OCI-LY1 (cell line): ENCODE data around the gene CCHCR1.

Experiments
- H2AFZ ChIP-seq: fragments of 200-600 bp; sonication (generic), shearing (Covaris generic); 2 replicates; pipeline ENCODE4 v1.6.0; 2014; ENCODE audit warnings: antibody characterized with exemption, mild to moderate bottlenecking, low read length
- H3F3A ChIP-seq: fragments of 200-600 bp; sonication (generic), shearing (Covaris generic); 2 replicates; pipeline ENCODE4 v1.6.0; 2014; ENCODE audit warnings: mild to moderate bottlenecking, antibody characterized with exemption, low read length, moderate library complexity; ENCODE audit not compliant: insufficient read depth
- H3K27ac ChIP-seq: fragments of 200-600 bp; sonication (generic); 2 replicates; pipeline ENCODE4 v1.5.1; 2014; ENCODE audit warnings: low read length, mixed run types, mild to moderate bottlenecking, low read depth; ENCODE audit not compliant: poor library complexity, severe bottlenecking
- H3K27me3 ChIP-seq: fragments of 200-600 bp; sonication (generic); 2 replicates; pipeline ENCODE4 v1.6.0; 2014; ENCODE audit warnings: antibody characterized with exemption, mild to moderate bottlenecking, low read length, moderate library complexity; ENCODE audit not compliant: insufficient read depth
- H3K36me3 ChIP-seq: fragments of 200-600 bp; sonication (generic); 2 replicates; pipeline ENCODE4 v1.6.1; 2014; ENCODE audit warnings: mild to moderate bottlenecking, antibody characterized with exemption, low read length, moderate library complexity, mixed read lengths; ENCODE audit not compliant: insufficient read depth
- H3K4me1 ChIP-seq: fragments of 200-600 bp; sonication (generic); 2 replicates; pipeline ENCODE4 v1.5.1; 2014; ENCODE audit warnings: mild to moderate bottlenecking, low read length, moderate library complexity; ENCODE audit not compliant: insufficient read depth, severe bottlenecking
- H3K4me2 ChIP-seq: fragments of 200-600 bp; sonication (generic), shearing (Covaris generic); 2 replicates; pipeline ENCODE4 v1.6.1; 2014; ENCODE audit warnings: low read length
- H3K4me3 ChIP-seq: fragments of 200-600 bp; sonication (generic); 2 replicates; pipeline ENCODE4 v1.5.1; 2014; ENCODE audit warnings: low read length, low read depth, mild to moderate bottlenecking, mixed read lengths; ENCODE audit not compliant: poor library complexity, severe bottlenecking
- H3K79me2 ChIP-seq: fragments of 200-600 bp; shearing (Covaris generic); 2 replicates; pipeline ENCODE4 v1.6.1; 2016; ENCODE audit warnings: mixed run types, low read length, mixed read lengths; ENCODE audit not compliant: insufficient read depth
- H3K9ac ChIP-seq: fragments of 200-600 bp; sonication (generic), shearing (Covaris generic); 2 replicates; pipeline ENCODE4 v1.6.1; 2014; ENCODE audit warnings: mild to moderate bottlenecking, low read length, mixed read lengths
- H3K9me2 ChIP-seq: fragments of 200-600 bp; sonication (generic), shearing (Covaris generic); 2 replicates; pipeline ENCODE4 v1.6.1; 2014; ENCODE audit warnings: low read depth, mild to moderate bottlenecking, low read length, mixed read lengths
- H3K9me3 ChIP-seq: fragments of 200-600 bp; shearing (Covaris generic); 2 replicates; pipeline ENCODE4 v1.6.1; 2014; ENCODE audit warnings: low read length, mixed read lengths
- H4K20me1 ChIP-seq: fragments of 200-600 bp; sonication (generic), shearing (Covaris generic); 2 replicates; pipeline ENCODE4 v1.6.0; 2016; ENCODE audit warnings: mild to moderate bottlenecking, low read length; ENCODE audit not compliant: insufficient read depth
- CTCF ChIP-seq: fragments of 200-600 bp; sonication (generic), shearing (Covaris generic); IDR thresholded peaks from 2 replicates; pipeline ENCODE4 v1.5.1; 2017; ENCODE audit warnings: mild to moderate bottlenecking, antibody characterized with exemption, low read length, moderate library complexity, mixed read lengths
- EZH2 ChIP-seq: fragments of 200-600 bp; sonication (generic), shearing (Covaris generic); IDR thresholded peaks from 2 replicates; pipeline ENCODE4 v1.8.0; 2017; ENCODE audit warnings: borderline replicate concordance, mixed run types, mild to moderate bottlenecking, antibody characterized with exemption, low read length, moderate library complexity, mixed read lengths

CCHCR1 gene

GRCh38 chr6:31132806-31133205 is 24.8 kb downstream of the CCHCR1 start:
- Histone ChIP-seq H3K36me3 (no peaks in the 10 kb centered on the region), H3K4me1 (peaks cover 4% of the 10 kb centered on the region), H3K4me3 (no peak overlapping the region), H3K9me3 (no peaks in the 10 kb centered on the region), H2AFZ (no peak overlapping the region), H3K27me3 (0 out of 2 replicates have a peak, but pooled peaks cover 3% of the 10 kb centered on the region), H3K4me2 (no peak overlapping the region), H3K9me2 (no peaks in the 10 kb centered on the region), H3K9ac (no peak overlapping the region), H3K79me2 (no peaks in the 10 kb centered on the region), H4K20me1 (no peaks in the 10 kb centered on the region), H3F3A (no peaks in the 10 kb centered on the region), H3K27ac (no peak overlapping the region)
- TF ChIP-seq CTCF = no peak
- no peak for TF ChIP-seq EZH2

DNA sequence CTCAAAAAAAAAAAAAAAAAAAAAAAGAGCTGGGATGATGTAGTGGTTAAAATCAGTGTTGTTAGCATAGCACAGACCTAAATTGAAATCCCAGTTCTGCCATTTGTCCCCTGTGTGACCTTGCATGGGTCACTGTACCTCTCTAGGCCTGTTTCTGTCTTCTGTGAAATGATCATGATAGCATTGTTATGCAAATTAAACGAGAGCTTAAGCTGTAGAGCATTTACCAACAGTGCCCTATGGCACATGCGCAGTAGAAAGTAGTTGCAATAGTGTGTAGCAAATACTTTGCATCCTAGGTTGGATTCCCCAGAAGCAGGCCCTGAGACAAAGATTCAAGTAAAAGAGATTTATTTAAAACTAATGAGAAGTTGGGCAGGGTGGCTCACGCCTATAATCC is 26.0 kb downstream of the CCHCR1 start:
- Histone ChIP-seq H4K20me1 (no peaks in the 10 kb centered on the region), H3K9me3 (no peaks in the 10 kb centered on the region), H3K4me3 (no peak overlapping the region), H3K36me3 (no peaks in the 10 kb centered on the region), H3K9ac (no peak overlapping the region), H3K27me3 (0 out of 2 replicates have a peak, but pooled peaks cover 3% of the 10 kb centered on the region), H3K79me2 (no peaks in the 10 kb centered on the region), H3K9me2 (no peaks in the 10 kb centered on the region), H3K4me1 (no peaks in the 10 kb centered on the region), H2AFZ (no peak overlapping the region), H3K4me2 (no peak overlapping the region), H3K27ac (no peak overlapping the region), H3F3A (no peaks in the 10 kb centered on the region)
- TF ChIP-seq EZH2 = no peak
- TF ChIP-seq CTCF = no peak

- Histone ChIP-seq H3K4me3 (no peak overlapping the region), H3F3A (no peaks in the 10 kb centered on the region), H2AFZ (no peak overlapping the region), H3K79me2 (no peaks in the 10 kb centered on the region), H3K27ac (no peak overlapping the region), H3K36me3 (no peaks in the 10 kb centered on the region), H3K9ac (no peak overlapping the region), H3K4me2 (no peak overlapping the region), H4K20me1 (no peaks in the 10 kb centered on the region), H3K27me3 (peaks cover 7% of the 10 kb centered on the region; the same call in 1 of the 2 replicates), H3K4me1 (no peaks in the 10 kb centered on the region), H3K9me3 (no peaks in the 10 kb centered on the region), H3K9me2 (no peaks in the 10 kb centered on the region)
- TF ChIP-seq CTCF = no peak
- no peak for TF ChIP-seq EZH2
These were observed 26.9 kb downstream of the CCHCR1 start for GRCh38 chr6:31130751-31131150.
